Glutamatergic neuron (in vitro differentiated cells): ENCODE measurements around the gene PDK2. TPM values are rescaled to one million over a fixed set of nuclear protein-coding genes. Genes with fewer than 3 reads are reported as not detected.
A peak's percentile ranks its signal among the peaks of the same experiment; 100 is the strongest.

Experiments used
- DNase-seq: peaks from one replicate; pipeline ENCODE4 v3.0.0; 2022
- H3K27ac Mint-ChIP-seq: one replicate; pipeline ENCODE4 v1.8.0; 2020; ENCODE audit warnings: mild to moderate bottlenecking, mixed read lengths, inconsistent platforms; ENCODE audit not compliant: unreplicated experiment
- H3K27me3 Mint-ChIP-seq: one replicate; pipeline ENCODE4 v1.8.0; 2020; ENCODE audit warnings: mild to moderate bottlenecking, moderate library complexity, mixed read lengths, inconsistent platforms; ENCODE audit not compliant: unreplicated experiment
- H3K36me3 Mint-ChIP-seq: one replicate; pipeline ENCODE4 v1.8.0; 2020; ENCODE audit warnings: mild to moderate bottlenecking, mixed read lengths, inconsistent platforms; ENCODE audit not compliant: unreplicated experiment
- H3K4me1 Mint-ChIP-seq: one replicate; pipeline ENCODE4 v1.8.0; 2020; ENCODE audit warnings: mild to moderate bottlenecking, low read depth, mixed read lengths, inconsistent platforms; ENCODE audit not compliant: unreplicated experiment
- H3K4me3 Mint-ChIP-seq: one replicate; pipeline ENCODE4 v1.8.0; 2020; ENCODE audit warnings: mild to moderate bottlenecking, mixed read lengths, inconsistent platforms; ENCODE audit not compliant: unreplicated experiment
- H3K9me3 Mint-ChIP-seq: one replicate; pipeline ENCODE4 v1.8.0; 2020; ENCODE audit warnings: mild to moderate bottlenecking, moderate library complexity, mixed read lengths, inconsistent platforms; ENCODE audit not compliant: unreplicated experiment
- total RNA-seq: library from RNA; stranded (reverse); fragmentation: NEBNext Ultra II Directional; extraction: Animal tissue kit (Norgen Biotek cat#: 25700); gene quantifications from one replicate; pipeline ENCODE4 v1.2.1, GENCODE V29; 2021; ENCODE audit not compliant: unreplicated experiment
- TF ChIP-seq, protein P1 (sequence below): fragments of 200-600 bp; sonication (generic); IDR thresholded peaks from one replicate; pipeline ENCODE4 v1.5.0; 2021; ENCODE audit not compliant: partially characterized antibody, unreplicated experiment

The PDK2 gene
- total RNA-seq, 1 donor from 2014 or later, result 36.9 TPM

DNA sequence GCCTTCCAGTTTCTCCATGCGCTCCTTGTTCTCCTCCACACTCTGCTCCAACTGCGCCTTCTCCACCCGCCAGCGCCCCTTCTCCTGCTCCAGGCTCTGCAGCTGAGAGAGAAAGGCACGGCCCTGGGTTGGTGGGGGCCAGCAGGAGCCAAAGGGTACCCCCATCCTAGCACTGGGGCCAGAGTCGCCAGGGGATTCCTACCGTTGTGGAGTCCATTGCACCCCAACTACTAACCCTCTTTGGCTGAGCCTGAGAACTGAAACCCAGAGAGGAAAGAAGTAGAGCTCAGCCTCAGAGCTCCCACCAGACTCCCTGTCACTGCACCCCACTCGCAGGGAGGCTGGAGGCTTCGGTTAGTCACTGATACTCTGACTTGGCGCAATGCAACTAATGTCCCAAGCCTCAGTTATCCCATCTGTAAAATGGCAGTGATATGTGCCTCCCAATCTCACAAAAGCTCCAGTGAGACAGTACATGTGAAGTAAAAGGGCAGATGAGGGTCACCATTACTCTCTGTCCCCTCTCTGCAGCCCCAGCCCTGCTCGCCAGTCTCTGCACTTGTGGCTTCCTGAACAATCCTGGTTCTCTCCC is 41.0 kb downstream of the PDK2 start:
- H3K36me3 Mint-ChIP-seq, result no peaks in the 10 kb centered on the region
- H3K27ac Mint-ChIP-seq, result peak overlapping the region; percentile 38
- DNase-seq, result no peak

DNA sequence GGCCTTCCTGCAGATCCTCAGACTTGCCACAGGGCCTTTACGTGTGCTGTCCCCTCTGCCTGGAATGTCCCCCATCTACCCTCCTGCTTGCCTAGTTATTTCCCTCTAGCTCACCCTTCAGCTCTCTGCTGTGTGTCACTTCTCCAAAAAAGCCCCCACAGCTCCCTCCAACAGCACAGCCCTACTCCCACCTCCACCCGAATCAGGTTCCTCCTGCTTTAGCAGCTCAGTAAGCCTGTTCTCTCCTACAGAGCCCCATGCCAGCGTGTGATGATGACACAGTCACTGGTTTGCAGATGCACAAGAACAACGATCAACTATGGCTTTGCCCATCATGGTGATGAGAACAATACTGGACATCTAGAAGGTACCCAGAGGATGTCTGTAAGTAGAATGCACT is 41.9 kb downstream of the PDK2 start:
- Mint-ChIP-seq H3K27ac (peak overlapping the region; percentile 64), H3K4me3 (no peak overlapping the region), H3K9me3 (peaks cover 4% of the 10 kb centered on the region), H3K27me3 (peaks cover 22% of the 10 kb centered on the region), H3K36me3 (no peaks in the 10 kb centered on the region), H3K4me1 (peaks cover 25% of the 10 kb centered on the region)
- TF ChIP-seq, protein P1, sequence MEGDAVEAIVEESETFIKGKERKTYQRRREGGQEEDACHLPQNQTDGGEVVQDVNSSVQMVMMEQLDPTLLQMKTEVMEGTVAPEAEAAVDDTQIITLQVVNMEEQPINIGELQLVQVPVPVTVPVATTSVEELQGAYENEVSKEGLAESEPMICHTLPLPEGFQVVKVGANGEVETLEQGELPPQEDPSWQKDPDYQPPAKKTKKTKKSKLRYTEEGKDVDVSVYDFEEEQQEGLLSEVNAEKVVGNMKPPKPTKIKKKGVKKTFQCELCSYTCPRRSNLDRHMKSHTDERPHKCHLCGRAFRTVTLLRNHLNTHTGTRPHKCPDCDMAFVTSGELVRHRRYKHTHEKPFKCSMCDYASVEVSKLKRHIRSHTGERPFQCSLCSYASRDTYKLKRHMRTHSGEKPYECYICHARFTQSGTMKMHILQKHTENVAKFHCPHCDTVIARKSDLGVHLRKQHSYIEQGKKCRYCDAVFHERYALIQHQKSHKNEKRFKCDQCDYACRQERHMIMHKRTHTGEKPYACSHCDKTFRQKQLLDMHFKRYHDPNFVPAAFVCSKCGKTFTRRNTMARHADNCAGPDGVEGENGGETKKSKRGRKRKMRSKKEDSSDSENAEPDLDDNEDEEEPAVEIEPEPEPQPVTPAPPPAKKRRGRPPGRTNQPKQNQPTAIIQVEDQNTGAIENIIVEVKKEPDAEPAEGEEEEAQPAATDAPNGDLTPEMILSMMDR, result no peak
- DNase-seq, result no peak

More for the DNA sequence above, 41.0 kb downstream of the PDK2 start:
- peaks cover 23% of the 10 kb centered on the region for H3K27me3 Mint-ChIP-seq
- no peak overlapping the region for H3K4me3 Mint-ChIP-seq
- H3K9me3 Mint-ChIP-seq, result peaks cover 8% of the 10 kb centered on the region
- H3K4me1 Mint-ChIP-seq, result peaks cover 30% of the 10 kb centered on the region
- TF ChIP-seq, protein P1, result no peak

DNA sequence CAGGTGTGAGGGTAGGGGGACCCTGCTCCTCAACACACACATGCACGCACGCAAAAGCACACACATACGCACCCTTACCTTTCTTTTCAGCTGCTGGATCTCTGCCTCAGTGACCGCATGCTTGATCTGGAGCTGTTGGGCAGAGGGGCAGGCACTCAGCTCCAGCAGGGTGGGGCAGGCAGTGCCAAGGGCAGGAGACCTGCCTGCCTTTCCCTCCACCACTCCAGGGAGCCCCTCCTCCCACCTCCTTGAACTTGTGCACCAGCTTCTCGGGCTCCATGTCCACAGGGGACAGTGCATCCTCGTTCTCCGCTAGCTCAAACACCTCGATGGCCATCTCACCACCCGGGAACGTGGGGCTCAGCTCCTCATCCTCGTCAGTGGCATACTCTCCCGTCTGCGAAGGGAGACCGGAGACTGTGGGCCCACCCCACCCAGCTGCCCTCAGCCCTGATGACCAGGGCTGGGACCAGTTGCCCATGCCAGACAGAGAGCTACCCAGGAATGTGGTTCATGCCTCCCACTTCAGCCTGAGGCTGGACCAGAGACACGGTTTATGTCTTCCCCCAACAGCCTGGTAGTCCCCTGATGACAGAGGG is 44.1 kb downstream of the PDK2 start:
- H3K4me3 Mint-ChIP-seq, result no peak overlapping the region
- H3K9me3 Mint-ChIP-seq, result peaks cover 11% of the 10 kb centered on the region
- TF ChIP-seq, protein P1, result no peak
- no peak for DNase-seq
- peaks cover 10% of the 10 kb centered on the region for H3K36me3 Mint-ChIP-seq
- H3K27me3 Mint-ChIP-seq, result peaks cover 28% of the 10 kb centered on the region
- no peak overlapping the region for H3K27ac Mint-ChIP-seq
- H3K4me1 Mint-ChIP-seq, result peaks cover 21% of the 10 kb centered on the region

DNA sequence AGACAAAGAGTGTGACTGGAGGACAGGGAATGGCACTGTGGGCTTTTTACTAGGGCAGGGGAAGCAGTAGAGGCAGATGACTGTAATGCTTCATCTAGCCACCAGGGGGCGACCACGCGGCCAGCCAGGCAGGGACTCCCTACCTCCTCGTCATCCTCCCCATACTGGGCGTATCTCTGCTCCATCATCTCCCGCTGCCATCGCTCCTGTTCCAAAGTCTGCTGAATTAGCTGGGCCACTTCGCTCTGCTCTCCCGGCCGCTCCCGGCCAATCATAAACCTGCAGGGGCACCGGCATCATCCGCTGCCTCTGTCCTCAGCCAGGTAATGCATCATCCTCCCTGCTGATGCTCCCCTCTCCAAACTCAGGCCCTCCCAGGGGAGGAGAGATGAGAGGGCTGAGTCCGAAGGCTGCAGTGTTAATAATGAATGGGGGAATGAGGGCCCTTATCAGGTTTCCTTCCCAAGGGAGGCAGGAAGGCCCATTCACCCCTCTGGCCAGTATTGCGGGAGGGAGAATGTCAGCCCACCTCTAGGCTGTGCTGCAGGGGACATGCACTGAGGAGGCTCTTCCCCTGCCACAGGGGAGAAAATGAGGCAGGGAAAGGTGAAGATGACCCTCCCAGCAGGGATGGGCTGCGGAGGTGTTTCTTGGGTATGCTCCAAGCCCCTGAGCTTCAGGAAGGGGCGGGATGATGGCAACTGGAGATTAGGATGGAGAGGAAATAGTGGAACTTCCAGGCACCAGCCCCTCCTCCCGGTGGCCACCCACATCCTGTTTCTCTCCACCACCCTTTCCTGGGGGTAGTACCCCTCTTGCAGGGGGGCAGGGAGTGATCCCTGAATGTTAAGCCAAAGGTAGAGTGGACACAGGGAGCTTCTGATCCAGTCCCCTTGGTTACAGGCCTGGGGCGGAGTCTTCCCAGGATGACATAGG is 45.1 kb downstream of the PDK2 start:
- H3K9me3 Mint-ChIP-seq, result peaks cover 13% of the 10 kb centered on the region
- H3K36me3 Mint-ChIP-seq, result peaks cover 12% of the 10 kb centered on the region
- H3K4me3 Mint-ChIP-seq, result peak overlapping the region; percentile 71
- peak; percentile 89 for DNase-seq
- TF ChIP-seq, protein P1, result peak; percentile 97
- H3K27me3 Mint-ChIP-seq, result peaks cover 28% of the 10 kb centered on the region
- peak overlapping the region; percentile 86 for H3K27ac Mint-ChIP-seq
- H3K4me1 Mint-ChIP-seq, result peaks cover 21% of the 10 kb centered on the region
